Gastroesophageal sphincter (tissue), 3 donors: Measurements from ENCODE around the gene CLGN.

Source experiments
- EP300 ChIP-seq: sonication (generic); formaldehyde crosslinking; IDR thresholded peaks from one replicate; pipeline ENCODE4 v1.6.1; 2017; ENCODE audit warnings: antibody characterized with exemption, mild to moderate bottlenecking
- POLR2AphosphoS5 ChIP-seq: sonication (generic); formaldehyde crosslinking; IDR thresholded peaks from one replicate; pipeline ENCODE4 v1.6.1; 2017; ENCODE audit warnings: antibody characterized with exemption
- TF ChIP-seq, protein P1 (sequence below), 4 experiments: fragments of 200-600 bp in 2 of 4; fragments of 450-650 bp in 2 of 4; sonication (generic) in 1 of 4; IDR thresholded peaks; one replicate each; pipeline ENCODE4 v1.5.1; 2017 to 2019; ENCODE audit warnings: antibody characterized with exemption in 4 of 4, mild to moderate bottlenecking in 2 of 4, moderate library complexity in 2 of 4

DNA sequence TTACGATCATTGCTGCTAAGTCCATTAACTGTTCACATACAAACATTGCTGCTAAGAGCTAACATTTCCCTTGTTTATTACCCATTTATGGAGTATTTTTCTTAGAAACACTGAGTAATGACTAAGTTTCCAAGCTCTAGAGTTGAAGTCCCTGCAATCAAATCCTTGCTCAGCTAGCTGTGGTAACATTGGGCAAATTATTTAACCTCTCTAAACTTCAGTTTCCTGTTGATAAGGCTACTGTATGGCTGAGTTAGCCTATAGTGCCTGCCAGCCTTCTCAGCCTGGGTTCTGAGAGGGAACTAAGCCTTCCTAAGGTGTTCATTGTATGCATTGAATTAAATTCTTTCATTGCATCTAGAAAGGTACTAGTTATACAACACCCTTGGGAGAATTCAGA is 69.2 kb downstream of the CLGN start:
- no peak for TF ChIP-seq POLR2AphosphoS5
- TF ChIP-seq, protein P1, sequence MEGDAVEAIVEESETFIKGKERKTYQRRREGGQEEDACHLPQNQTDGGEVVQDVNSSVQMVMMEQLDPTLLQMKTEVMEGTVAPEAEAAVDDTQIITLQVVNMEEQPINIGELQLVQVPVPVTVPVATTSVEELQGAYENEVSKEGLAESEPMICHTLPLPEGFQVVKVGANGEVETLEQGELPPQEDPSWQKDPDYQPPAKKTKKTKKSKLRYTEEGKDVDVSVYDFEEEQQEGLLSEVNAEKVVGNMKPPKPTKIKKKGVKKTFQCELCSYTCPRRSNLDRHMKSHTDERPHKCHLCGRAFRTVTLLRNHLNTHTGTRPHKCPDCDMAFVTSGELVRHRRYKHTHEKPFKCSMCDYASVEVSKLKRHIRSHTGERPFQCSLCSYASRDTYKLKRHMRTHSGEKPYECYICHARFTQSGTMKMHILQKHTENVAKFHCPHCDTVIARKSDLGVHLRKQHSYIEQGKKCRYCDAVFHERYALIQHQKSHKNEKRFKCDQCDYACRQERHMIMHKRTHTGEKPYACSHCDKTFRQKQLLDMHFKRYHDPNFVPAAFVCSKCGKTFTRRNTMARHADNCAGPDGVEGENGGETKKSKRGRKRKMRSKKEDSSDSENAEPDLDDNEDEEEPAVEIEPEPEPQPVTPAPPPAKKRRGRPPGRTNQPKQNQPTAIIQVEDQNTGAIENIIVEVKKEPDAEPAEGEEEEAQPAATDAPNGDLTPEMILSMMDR (IDR thresholded peaks at IDR 0.05), result no peak
- no peak for TF ChIP-seq EP300
